Glomerular endothelial cell (primary cell): ENCODE data around the gene RIMOC1. TPM values are rescaled to one million over a fixed set of nuclear protein-coding genes. Genes with fewer than 3 reads are reported as not detected.
"Not testable (repeated sequence)": the region's sequence is repeated elsewhere in the genome, so short reads cannot be mapped to it uniquely, and the experiment has no call there.

Source experiments
- DNase-seq: peaks from one replicate; pipeline ENCODE4 v3.0.0-alpha.2; 2011; ENCODE audit warnings: low read depth, low spot score; ENCODE audit errors: extremely low read depth
- total RNA-seq: library from RNA; depleted of rRNA; stranded (reverse); fragments of >200 nt; gene quantifications from 2 replicates; pipeline ENCODE4 v1.2.3, GENCODE V29; 2015

The RIMOC1 gene
- total RNA-seq, 1 donor from 2014 or later = 20.9 TPM

DNA sequence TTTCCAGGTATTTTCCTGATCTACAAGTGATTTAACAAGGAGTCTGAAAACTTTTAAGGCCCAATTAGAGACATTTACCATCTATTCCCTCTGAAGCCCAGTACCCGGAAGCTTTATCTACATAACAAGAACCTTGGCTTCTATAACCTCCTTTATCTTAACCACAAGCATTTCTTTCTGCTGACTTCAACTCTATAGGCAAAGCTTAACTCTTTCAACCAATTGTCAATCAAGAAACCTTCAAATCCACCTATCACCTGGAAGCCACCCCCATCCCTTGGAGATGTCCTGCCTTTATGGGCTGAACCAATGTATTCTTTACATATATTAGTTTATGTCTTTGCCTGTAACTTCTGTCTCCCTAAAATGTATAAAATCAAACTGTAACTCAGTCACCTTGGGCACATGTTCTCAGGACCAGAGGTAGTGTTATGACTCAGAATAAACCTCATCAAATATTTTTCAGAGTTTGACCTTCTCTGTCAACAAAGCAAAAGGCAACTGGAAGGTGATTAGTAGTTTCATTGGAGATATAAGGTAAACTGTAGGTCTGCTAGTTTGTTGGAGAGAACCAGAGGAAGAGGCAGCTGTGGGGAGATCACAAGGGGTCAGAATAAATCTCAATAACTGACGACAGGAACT lies 13.0 kb upstream of the RIMOC1 start:
- no peak for DNase-seq

DNA sequence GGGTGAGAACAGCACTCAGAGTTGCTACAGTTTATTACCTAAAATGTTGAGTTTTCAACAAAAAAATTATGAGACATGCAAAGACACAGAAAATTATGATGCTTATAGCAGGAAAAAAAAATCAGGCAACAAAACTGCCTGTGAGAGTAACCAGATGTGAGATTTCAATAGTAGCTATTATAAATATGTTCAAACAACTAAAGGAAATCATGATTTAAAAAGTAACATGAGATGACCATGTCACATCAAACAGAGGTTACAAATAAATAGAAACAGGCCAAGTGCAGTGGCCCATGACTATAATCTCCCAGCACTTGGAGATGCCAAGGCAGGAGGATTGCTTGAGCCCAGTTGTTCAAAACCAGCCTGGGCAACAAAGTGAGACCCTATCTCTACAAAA lies 12.1 kb upstream of the RIMOC1 start:
- DNase-seq = no peak

DNA sequence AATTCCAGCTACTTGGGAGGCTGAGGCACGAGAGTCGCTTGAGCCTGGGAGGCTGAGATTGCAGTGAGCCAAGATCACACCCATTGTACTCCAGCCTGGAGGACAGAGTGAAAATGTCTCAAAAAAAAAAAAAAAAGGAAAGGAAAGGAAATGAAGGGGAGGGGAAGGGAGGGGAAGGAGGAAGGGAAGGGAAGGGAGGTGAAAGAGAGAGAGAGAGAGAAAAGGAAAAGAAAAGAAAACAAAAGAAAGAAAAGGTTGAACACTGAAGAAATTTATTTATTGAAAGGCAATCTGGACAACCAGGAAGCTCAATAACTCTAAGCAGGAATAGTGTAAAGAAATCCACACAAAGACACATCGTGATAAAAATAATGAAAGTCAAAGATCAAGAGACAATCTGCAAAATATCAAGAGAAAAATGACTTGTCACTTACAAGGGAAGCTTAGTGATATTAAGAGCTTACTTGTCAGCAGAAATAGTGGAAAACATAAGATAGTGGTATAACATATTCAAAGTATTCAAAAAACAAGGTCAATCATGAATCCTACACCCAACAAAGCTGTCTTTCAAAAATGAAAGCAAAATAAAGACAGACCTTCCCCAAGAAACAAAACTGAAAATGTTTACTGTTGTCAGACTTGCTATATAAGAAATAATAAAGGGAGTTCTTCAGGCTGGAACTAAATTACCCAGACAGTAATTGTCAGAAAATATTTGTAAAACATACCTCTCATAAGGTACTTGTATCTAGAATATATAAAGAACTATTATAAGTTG lies 10.9 kb upstream of the RIMOC1 start:
- DNase-seq = no peak

GRCh38 chr5:41896230-41896629 lies 7.9 kb upstream of the RIMOC1 start:
- no peak for DNase-seq

DNA sequence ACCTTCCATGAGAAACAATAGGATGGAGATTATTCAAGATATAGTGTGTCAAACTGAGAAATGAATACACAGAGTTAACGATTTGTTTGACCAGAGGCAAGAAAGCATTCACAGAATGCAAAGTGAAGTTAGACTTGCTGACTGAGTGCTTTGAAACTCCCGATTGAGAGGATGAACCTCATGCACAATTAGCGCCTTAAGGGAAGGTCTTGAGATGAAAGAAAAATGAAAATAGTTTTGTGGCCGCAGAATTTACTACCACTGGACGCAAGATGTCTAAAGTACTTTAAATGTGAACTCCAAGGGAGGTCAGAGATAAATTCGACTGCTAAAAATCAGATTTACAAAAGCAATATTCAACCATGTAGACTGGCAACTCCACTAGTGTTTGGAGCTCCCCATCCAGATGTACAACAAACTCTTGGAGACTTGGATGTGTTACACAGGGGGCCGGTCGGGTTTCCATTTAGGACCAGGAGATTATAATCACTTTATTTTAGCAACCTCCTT lies 707 bp upstream of the RIMOC1 start:
- no peak for DNase-seq

DNA sequence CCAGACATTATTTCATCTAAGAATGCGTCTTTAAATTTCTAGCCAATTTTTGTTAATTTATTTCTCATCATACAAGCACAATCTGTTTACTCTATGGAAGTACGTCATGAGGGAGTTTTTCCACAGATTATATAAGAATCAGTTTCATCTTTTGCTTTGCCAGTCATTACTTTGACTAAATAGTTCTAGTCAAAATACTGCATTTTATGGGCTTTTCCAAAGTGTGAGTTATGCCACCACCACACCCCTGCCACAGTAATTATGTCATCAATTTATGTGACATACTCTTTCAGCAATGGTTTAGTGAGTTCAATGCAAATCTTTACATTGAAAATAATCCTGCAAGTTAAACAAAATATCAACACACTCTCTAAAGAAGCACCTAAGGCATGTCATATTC lies 2.0 kb downstream of the RIMOC1 start:
- DNase-seq = no peak

DNA sequence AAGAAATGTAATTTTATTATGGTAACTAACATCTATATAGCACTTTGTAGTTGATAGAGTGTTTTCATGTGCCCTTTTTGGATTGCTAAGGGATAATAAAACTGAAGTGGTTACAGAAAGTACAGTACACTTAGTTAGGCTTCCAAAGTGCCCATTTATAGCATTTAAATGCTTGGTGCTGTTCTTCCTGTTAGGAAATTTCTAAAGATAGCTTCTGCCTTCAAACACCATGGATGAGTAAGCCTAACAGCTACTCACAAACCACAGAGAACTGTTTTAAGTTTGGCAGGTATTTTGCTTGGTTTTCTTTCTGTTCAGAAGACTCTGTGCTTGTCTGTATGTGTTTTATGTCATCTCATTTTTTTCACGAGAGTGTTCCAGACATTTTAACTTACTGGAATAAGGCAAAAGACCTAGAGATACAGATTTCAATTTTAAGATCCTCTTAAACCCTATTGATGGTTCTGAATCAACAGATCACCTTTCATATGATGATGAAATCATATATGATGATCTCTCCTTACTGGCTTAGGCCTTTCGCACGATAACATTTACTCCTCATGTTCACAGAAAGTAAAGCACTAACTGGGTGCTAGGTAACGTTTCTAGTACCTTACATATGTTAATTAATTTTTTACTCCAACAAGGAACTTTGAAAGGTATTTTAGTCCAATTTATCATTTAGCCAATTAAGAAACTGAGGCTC lies 4.4 kb downstream of the RIMOC1 start:
- no peak for DNase-seq

DNA sequence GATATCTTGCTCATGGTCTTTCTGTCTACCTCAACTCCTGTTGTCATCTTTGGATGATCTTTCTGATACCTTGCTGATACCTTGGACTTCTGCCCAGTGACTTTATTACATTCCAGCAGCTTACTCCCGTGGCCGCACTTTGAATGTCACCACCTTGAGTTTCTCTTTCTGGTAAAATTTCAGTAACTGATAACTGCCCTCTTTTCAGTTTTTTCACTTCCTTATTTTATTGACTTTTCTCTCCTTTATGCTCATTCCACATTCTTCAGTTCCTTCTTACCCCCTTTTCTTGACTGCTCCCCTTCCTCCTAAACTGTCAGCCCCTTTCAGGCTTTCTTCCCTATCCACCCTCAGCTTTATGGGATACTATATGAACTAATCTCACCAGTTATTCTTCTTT lies 14.0 kb downstream of the RIMOC1 start:
- no peak for DNase-seq

- DNase-seq = no peak
These were observed 17.0 kb downstream of the RIMOC1 start for GRCh38 chr5:41921166-41921565.

- peak; percentile 60 for DNase-seq
These were observed 17.7 kb downstream of the RIMOC1 start for GRCh38 chr5:41921874-41922273.

GRCh38 chr5:41924526-41924871 lies 20.4 kb downstream of the RIMOC1 start:
- no peak for DNase-seq

GRCh38 chr5:41924872-41925554 lies 20.9 kb downstream of the RIMOC1 start, which contains the start of gene FBXO4:
Gene FBXO4, plus strand, starts transcription at chr5:41925281. Its CDS starts 29 bp downstream, at chr5:41925310.
- DNase-seq = no peak

GRCh38 chr5:41925555-41925951 lies 21.4 kb downstream of the RIMOC1 start:
- peak; percentile 42 for DNase-seq

- no peak for DNase-seq
These were observed 23.5 kb downstream of the RIMOC1 start for GRCh38 chr5:41927604-41928003.

DNA sequence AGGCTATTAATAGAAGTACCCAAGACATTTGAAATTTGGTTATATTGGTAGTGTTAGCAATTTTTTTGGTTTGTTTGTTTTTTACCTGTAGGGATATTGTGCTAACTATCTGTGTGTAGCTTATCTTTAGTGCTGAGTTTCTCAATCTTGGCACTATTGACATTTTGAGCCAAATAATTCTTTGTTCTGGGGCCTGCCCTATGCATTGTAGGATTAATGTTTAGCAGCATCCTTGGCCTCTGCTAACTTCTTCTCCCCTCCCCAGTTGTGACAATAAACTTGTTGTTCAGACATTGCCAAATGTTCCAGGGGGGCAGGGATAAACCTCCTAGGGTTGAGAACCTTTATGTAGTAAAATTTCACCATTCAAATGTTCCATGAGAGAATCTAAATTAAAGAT lies 24.9 kb downstream of the RIMOC1 start:
- no peak for DNase-seq

DNA sequence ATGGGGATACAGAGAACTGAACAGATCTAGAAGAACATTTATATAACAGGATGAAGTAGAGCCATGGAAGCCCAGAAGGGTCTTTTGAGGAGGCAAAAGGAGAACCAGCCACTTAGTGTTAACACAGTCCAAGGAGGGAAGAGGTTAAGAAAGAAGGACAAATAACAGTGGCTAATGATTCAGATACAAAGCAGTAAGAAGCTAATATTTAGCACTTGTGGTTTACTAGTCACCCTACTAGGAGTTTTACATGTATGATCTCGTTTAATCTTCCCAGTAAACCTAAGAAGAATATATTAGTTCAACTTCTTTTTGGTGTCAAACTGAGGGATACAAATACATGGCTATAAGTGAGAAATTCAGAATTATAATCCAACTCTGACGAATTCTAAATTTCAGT lies 28.6 kb downstream of the RIMOC1 start:
- no peak for DNase-seq

DNA sequence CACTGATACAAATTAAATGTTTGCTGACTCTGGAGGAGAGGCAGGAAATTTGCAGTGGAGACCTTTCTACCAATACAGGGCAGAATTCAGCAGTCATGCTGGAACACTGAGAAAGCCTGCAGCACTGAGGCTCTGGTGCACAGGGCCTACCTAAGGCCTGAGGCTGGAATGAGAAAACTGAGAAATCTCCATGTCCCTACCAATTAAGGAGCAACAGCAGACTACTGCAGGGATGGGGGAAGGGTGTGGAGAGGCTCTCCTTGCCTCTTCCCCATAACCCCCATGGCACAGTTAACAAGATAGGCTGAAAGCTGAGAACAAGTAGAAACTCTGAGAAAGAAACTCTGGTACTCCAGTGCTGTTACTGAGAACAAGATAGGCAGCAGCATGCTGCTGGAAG lies 31.4 kb downstream of the RIMOC1 start:
- no peak for DNase-seq

DNA sequence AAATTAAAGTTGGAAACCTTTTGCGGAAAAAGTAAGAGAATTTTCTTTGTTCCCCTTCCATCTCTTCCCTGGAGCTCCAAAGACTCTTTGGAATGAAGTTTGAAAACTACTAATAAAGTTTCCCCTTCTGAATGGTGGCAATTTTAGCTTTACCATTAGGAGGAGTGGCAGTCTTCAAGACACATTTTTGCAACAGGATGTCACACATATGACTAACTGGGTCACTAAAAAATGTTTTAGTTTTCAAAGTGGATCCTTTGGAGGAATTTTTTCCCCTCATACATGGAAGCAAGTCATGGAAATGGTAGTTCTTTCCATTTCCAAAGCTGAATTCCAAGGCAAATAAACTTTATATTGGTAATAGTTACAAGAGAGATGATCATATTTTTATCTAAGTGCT lies 36.5 kb downstream of the RIMOC1 start:
- no peak for DNase-seq

DNA sequence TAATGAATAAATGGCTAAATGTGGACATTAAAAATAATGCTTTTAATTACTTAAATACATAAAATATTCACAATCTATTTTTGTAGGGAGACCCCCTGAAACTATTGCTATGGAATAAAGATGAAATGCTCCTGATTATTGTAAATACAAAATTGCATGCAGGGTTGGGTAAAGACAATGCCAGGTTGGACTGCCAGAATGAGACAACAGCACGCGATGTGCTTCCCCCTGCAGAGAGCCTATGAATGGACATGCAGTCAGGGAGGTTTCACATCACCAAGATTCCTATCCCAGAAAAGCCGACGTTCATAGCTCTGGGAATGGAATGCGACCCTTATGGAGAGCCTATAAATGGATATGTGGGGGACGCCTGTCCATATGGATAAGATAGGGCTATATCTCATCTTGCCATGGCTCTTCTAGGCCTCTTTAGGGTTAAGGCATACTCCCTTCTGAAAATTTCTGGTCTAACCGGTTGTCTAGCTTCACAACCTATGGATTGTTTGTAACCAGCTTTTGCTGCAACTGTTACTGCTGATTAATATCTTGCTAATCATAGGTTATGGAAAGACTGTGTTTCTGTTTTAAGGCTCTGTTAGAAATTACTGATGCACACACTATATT lies 41.3 kb downstream of the RIMOC1 start:
- not testable (repeated sequence) for DNase-seq

DNA sequence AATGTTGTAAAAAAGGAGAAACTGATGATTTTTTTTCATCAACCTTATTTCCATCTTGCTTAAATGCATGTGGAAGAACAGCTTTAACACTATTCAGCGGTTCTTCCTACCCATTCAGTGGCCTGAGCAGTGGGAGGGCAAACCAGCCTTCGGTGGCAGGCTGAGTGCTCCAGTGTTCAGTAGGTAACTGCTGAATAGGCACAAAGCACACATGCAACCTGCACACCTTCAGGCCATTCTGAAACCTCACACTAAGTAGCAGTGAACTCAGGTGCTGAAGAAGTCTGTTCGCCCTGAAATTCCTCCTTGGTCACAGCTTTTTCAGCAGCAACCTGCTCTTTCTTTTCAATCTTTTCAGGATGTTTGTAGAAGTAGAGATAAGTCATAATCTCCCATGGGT lies 47.1 kb downstream of the RIMOC1 start:
- no peak for DNase-seq
